NCI-H774 (cell line): Measurements from ENCODE around the gene NKAIN2.
"Not testable (repeated sequence)": the region's sequence is repeated elsewhere in the genome, so short reads cannot be mapped to it uniquely, and the experiment has no call there.

Source experiments
- DNase-seq: peaks from one replicate; lab custom pipeline; 2025; lab: John Stamatoyannopoulos, UW

NKAIN2 gene

GRCh38 chr6:124080483-124080882 is 276.8 kb downstream of the NKAIN2 start:
- DNase-seq, result no peak

DNA sequence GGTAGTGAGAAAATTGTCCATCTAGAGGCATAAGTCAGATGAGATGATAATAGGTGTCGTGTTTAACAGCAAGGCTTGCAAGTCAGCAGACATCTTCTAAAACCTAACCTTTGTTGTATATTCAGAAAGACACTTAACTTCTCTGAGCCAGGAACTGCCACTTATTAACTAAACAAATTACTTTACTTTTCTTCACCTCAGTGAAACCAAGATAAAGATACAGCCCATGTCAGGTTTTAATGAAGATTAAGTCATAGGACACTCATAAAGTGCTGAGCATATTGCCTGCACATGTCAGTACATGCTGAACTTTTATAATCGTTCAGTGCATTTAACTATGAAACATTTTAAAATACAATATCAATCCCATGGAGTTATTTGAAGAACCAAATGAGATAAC is 286.8 kb downstream of the NKAIN2 start:
- no peak for DNase-seq

- DNase-seq, result no peak
Measured at GRCh38 chr6:124099520-124099919, 295.9 kb downstream of the NKAIN2 start.

DNA sequence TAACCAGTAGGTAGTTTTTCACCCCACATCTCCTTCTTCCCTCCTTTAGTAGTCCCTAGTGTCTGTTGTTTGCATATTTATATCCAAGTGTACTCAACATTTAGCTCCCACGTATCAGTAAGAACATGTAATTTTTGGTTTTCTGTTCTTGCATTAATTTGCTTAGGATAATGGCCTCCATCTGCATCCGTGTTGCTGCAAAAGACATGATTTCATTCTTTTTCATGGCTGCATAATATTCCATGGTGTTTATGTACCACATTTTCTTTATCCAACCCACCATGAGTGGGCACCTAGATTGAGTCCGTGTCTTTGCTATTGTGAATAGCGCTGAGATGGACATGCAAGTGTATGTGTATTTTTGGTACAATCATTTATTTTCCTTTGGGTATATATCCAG is 306.8 kb downstream of the NKAIN2 start:
- no peak for DNase-seq

DNA sequence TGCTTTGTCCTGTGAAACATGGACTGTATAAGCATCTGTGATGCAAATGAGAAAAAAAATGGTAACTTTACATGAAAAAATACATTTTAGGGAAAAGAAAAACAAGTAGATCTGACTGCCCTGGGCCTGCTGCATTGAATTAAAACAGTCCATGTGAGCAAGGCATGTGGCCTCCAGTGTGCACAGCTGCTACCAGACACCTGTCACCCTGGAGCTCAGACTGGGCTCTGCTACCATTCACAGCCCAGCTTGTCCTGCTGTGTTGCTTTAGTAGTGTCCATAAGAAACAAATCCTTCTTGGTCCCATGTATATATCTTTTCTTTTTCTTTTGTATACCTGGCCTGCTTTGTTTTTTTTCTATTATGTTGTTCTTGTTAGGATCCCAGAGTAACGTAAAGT is 315.9 kb downstream of the NKAIN2 start:
- peak; percentile 93 for DNase-seq

DNA sequence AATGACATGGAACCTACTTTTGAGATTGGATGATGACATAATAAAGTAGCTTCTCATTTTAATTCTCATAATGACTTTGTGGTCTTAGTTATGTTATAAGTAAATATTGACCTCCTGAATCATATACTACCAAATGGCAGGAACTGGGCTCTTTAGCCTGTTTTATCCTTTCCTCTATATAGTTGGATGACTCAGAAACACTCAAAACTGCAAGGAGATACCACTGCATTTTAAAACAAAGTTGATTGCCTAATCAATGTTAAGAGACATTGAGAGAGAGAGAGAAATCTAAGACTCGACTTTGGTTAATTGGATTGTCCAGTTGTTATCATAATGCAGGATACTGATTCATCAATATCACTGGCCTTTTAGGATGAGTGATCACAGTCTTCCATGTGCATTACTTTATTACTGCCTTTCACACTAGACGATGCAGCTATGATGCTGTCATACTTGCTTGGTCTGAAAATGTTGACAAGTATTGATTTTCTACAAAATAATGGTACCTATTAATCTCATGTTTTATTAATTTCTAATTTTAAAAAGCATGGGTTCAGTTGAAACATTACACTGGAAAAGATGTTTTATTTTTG is 320.0 kb downstream of the NKAIN2 start:
- DNase-seq, result no peak

- no peak for DNase-seq
Measured at GRCh38 chr6:124131259-124131658, 327.6 kb downstream of the NKAIN2 start.

DNA sequence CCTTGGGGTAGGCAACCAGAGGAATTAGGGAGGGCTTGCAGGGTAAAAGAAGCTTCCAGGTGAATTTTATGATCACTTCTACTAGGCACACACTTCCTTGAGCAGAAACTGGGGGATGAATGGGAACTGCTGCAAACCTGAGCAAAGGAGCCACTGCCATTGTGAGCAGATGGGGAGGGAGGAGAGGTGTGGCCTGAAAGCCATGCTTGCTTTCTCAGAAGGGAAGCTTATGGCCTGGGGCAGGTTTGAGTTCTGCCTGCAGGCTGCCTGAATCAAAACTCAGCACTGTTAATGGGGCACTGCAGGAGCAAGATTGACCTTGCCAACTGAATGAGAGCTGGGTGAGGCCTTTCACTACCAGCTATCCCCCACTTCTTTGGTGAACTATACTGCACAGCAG is 328.1 kb downstream of the NKAIN2 start:
- DNase-seq, result no peak

DNA sequence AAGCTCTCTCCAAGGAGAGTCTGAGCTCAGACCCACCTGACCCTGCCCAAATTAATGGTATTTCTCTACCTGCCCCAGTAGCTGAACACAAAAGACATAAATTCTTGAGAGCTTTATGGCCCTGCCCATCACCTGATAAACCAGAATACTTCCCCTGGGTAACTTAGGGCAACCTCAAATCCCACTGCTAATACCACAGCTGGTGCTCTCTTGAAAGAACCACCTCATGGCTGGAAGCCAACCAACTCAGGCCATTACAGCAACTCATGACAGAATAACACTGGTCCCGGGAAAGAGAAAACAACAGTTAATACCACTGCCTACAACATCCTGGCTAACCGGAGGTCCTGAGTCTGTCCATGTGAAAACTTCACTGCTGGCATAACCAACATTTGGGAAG is 328.6 kb downstream of the NKAIN2 start:
- no peak for DNase-seq

DNA sequence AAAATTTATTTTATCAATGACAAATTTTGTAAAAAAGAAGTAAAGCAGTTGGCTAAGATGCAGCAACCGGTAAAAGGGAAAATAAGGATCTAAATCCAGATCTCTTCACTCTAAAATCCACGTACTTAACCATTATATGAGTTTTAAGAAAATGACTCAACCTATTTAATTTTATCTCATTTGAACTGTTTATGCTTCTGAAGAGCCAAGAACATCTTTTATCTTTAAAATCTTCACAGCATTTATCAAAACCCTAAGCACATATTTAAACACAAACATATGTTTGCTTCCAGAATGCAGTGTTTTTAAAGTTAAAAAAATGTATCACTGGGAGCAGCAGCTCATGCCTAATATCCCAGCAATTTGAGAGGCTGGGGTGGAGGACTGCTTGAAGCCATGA is 339.2 kb downstream of the NKAIN2 start:
- DNase-seq, result no peak

DNA sequence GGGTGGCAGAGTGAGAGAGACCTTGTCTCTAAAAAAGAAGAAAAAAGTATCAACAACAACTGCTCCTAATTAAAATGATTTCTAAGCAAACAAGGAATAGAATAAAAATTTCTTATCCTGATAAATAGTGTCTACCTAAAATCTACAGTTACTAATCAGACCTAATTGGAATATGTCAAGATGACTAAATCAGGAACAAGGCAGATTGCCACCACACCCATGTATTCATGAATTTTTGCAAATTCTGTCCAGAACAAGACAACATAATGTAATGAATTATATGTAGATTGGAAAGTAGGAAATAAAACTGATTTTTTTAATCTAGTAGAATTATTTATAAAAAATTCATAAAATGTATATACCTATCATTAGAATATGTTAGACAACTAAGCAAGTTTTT is 339.8 kb downstream of the NKAIN2 start:
- DNase-seq, result no peak

DNA sequence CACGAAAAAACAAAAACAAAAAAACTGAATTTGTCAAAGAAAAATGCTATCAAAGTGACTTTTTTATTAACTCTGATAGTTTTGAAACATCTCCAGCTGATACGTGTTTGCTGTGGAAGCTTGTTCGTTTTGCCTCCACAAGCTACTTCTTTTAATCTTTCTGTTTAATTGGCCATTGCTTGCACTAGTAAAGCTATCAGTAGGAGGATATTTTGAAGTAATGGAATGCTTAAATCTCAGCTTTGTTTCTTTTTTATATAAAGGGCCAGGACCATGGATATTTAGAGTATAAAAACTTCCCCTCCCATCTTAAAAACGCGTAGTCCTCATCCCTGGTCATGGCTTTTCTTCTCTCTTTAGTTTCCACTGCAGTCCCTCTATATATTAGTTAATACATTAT is 344.0 kb downstream of the NKAIN2 start:
- DNase-seq, result no peak

DNA sequence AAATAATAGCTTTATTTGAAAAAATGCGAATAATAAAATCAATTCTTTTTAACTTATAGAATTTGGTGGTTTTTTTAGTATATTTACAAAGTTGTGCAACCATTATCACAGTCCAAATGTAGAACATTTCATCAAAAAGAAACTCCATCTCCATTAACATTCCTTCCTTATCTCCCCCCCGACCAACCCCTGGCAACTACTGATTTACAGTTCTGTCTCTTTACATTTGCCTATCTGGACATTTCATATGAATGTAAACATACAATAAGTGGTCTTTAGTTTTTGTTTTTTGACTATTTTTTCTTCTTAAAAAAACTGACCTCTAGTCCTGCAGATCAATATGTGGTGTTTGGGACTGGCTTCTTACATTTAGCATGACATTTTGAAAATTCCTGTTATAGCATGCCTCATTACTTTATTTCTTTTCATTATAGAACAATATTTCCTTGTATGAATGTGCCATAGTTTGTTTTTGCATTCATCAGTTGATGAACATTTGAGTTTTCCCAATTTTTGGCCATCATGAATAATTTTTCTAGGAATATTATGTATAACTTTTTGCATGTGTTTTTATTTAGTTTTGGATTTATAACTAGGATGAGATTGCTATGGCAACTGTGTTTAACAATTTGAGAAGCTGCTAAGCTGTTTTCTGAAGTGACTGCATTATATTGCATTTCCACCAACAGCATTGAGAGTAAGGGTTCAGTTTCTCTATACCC is 344.7 kb downstream of the NKAIN2 start:
- no peak for DNase-seq

- no peak for DNase-seq
Measured at GRCh38 chr6:124149646-124150045, 346.0 kb downstream of the NKAIN2 start.

- DNase-seq, result no peak
Measured at GRCh38 chr6:124158024-124158423, 354.4 kb downstream of the NKAIN2 start.

- DNase-seq, result no peak
Measured at GRCh38 chr6:124163676-124164075, 360.0 kb downstream of the NKAIN2 start.

DNA sequence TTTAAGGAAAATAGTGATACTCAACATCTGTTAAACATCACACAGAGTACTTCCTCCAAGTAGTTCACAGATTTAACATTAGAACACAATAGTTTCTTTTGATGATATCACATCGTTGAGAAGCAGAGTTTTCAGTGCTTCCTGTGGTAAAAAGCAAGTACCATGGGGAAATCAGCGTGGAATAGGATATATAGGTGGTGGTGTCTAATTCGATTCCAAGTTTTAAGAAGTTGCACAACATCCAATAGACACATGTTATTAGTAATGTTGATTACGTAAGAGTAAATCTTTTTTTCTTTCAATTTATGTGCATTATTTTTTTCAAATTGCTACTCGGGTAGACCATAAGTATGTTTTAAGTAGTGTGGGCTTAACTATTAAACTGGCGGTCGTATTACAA is 360.7 kb downstream of the NKAIN2 start:
- no peak for DNase-seq

- DNase-seq, result not testable (repeated sequence)
Measured at GRCh38 chr6:124167249-124167648, 363.6 kb downstream of the NKAIN2 start.

DNA sequence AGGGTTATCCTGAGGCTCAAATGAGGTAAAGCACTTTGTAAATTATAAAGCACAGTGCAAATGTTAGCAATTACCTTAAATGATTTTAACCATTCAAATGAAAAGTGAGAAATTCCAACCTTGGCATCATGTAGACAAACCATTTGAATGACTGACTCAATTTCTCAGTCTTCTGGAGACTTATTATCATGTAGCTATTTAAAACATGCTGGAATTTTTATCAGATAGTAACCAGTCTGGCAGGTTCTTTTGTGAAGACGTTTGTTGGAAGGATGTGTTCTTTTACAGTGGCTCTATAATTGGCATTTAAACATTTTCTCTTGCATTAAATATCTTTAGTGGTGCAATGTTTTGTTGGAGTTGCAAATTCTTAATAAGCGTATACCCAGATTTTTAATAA is 386.6 kb downstream of the NKAIN2 start:
- DNase-seq, result no peak

GRCh38 chr6:124193132-124193531 is 389.5 kb downstream of the NKAIN2 start:
- DNase-seq, result no peak

DNA sequence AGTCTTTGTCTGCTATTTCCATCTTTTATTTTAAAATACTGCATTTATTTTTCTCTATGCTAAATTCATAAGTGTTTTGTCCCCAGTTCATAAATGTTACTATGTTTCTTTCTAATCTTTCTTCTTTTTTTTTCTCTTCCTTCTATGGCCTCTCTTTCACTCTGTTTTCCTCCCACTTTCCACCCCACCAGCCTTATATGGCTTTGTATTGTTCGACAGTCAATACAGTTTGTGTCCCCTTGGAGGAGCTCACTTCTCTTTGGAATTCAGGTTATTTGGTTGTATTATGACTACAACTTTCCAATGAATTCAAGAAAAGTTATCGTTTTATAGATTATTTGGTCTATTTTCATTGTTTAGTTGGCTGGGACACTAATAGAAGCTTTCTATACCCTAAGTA is 393.5 kb downstream of the NKAIN2 start:
- DNase-seq, result no peak

- DNase-seq, result no peak
Measured at GRCh38 chr6:124199286-124199685, 395.6 kb downstream of the NKAIN2 start.

DNA sequence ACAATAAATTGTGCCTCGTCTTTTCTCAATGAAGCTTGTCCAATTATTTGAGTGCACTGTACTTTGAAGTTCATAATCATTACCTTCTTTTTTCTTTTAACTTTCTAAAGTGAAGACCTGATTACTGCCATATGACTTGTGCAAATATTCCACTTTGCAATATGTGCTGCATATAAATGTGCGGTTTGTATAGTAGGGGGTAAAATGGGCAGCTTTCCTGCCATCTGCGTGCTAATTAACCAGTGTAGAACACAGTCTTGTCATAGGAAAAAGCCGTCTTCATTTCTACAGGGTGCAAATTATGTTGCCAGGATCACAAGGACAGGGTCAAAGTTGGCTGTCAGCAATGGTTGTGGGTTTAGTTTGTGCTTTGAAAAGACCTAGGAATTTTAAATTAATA is 397.0 kb downstream of the NKAIN2 start:
- no peak for DNase-seq
